Activated T-cell treated with anti-CD3 and anti-CD28 coated beads, Interleukin-2, amount 50 U/mL, for 24 hours (primary cell): ENCODE results near the gene TMEM9.

Source experiments
- DNase-seq: peaks from one replicate; pipeline ENCODE4 v3.0.0-alpha.2; 2020
- H3K27ac Mint-ChIP-seq: 2 replicates; pipeline ENCODE4 v1.8.0; 2020; ENCODE audit warnings: mild to moderate bottlenecking, mixed read lengths
- H3K27me3 Mint-ChIP-seq: 2 replicates; pipeline ENCODE4 v1.8.0; 2020; ENCODE audit warnings: mixed read lengths
- H3K36me3 Mint-ChIP-seq: 2 replicates; pipeline ENCODE4 v1.8.0; 2020; ENCODE audit warnings: low read depth, mixed read lengths
- H3K4me1 Mint-ChIP-seq: 2 replicates; pipeline ENCODE4 v1.8.0; 2020; ENCODE audit warnings: low read depth, mixed read lengths
- H3K4me3 Mint-ChIP-seq: 2 replicates; pipeline ENCODE4 v1.8.0; 2020; ENCODE audit warnings: mild to moderate bottlenecking, moderate library complexity, mixed read lengths
- H3K9me3 Mint-ChIP-seq: 2 replicates; pipeline ENCODE4 v1.8.0; 2020; ENCODE audit warnings: mixed read lengths

The TMEM9 gene

GRCh38 chr1:201181726-201182125, 27.5 kb upstream of the TMEM9 start:
- peaks cover 54% of the 10 kb centered on the region for H3K27me3 Mint-ChIP-seq
- no peaks in the 10 kb centered on the region for H3K9me3 Mint-ChIP-seq
- no peak overlapping the region for H3K4me3 Mint-ChIP-seq
- H3K27ac Mint-ChIP-seq: no peak overlapping the region
- no peak for DNase-seq
- peaks cover 2% of the 10 kb centered on the region for H3K4me1 Mint-ChIP-seq
- no peaks in the 10 kb centered on the region for H3K36me3 Mint-ChIP-seq

GRCh38 chr1:201181323-201181722, 27.0 kb upstream of the TMEM9 start:
- H3K27me3 Mint-ChIP-seq: peaks cover 55% of the 10 kb centered on the region
- DNase-seq: no peak
- H3K9me3 Mint-ChIP-seq: no peaks in the 10 kb centered on the region
- peaks cover 2% of the 10 kb centered on the region for H3K4me1 Mint-ChIP-seq
- no peak overlapping the region for H3K27ac Mint-ChIP-seq
- H3K36me3 Mint-ChIP-seq: no peaks in the 10 kb centered on the region
- no peak overlapping the region for H3K4me3 Mint-ChIP-seq

GRCh38 chr1:201180901-201181300, 26.6 kb upstream of the TMEM9 start:
- no peak overlapping the region for H3K4me3 Mint-ChIP-seq
- peaks cover 2% of the 10 kb centered on the region for H3K4me1 Mint-ChIP-seq
- H3K27ac Mint-ChIP-seq: no peak overlapping the region
- H3K27me3 Mint-ChIP-seq: peaks cover 57% of the 10 kb centered on the region
- no peak for DNase-seq
- H3K36me3 Mint-ChIP-seq: no peaks in the 10 kb centered on the region
- no peaks in the 10 kb centered on the region for H3K9me3 Mint-ChIP-seq

- Mint-ChIP-seq H3K4me3 (no peak overlapping the region), H3K27me3 (peaks cover 57% of the 10 kb centered on the region), H3K9me3 (no peaks in the 10 kb centered on the region), H3K4me1 (peaks cover 2% of the 10 kb centered on the region), H3K27ac (no peak overlapping the region), H3K36me3 (no peaks in the 10 kb centered on the region)
- no peak for DNase-seq
Observed at GRCh38 chr1:201180141-201180540, 25.9 kb upstream of the TMEM9 start.

- no peaks in the 10 kb centered on the region for H3K4me1 Mint-ChIP-seq
- H3K9me3 Mint-ChIP-seq: no peaks in the 10 kb centered on the region
- no peak overlapping the region for H3K27ac Mint-ChIP-seq
- DNase-seq: no peak
- no peaks in the 10 kb centered on the region for H3K36me3 Mint-ChIP-seq
- H3K27me3 Mint-ChIP-seq: peaks cover 47% of the 10 kb centered on the region
- H3K4me3 Mint-ChIP-seq: no peak overlapping the region
Observed at GRCh38 chr1:201178718-201179117, 24.4 kb upstream of the TMEM9 start.

- no peak overlapping the region for H3K4me3 Mint-ChIP-seq
- peaks cover 44% of the 10 kb centered on the region for H3K27me3 Mint-ChIP-seq
- no peak overlapping the region for H3K27ac Mint-ChIP-seq
Observed at GRCh38 chr1:201176940-201177339, 22.7 kb upstream of the TMEM9 start.

GRCh38 chr1:201175820-201176500, 21.7 kb upstream of the TMEM9 start:
- H3K27ac Mint-ChIP-seq: no peak overlapping the region
- peaks cover 39% of the 10 kb centered on the region for H3K27me3 Mint-ChIP-seq
- H3K4me3 Mint-ChIP-seq: no peak overlapping the region
- H3K4me1 Mint-ChIP-seq: peaks cover 17% of the 10 kb centered on the region
- no peak for DNase-seq
- no peaks in the 10 kb centered on the region for H3K9me3 Mint-ChIP-seq
- H3K36me3 Mint-ChIP-seq: no peaks in the 10 kb centered on the region

More at GRCh38 chr1:201176940-201177339, 22.7 kb upstream of the TMEM9 start:
- no peaks in the 10 kb centered on the region for H3K36me3 Mint-ChIP-seq
- peaks cover 9% of the 10 kb centered on the region for H3K4me1 Mint-ChIP-seq
- H3K9me3 Mint-ChIP-seq: no peaks in the 10 kb centered on the region
- no peak for DNase-seq

GRCh38 chr1:201173736-201174135, 19.5 kb upstream of the TMEM9 start:
- no peak for DNase-seq
- Mint-ChIP-seq H3K4me3 (no peak overlapping the region), H3K4me1 (peaks cover 27% of the 10 kb centered on the region), H3K9me3 (no peaks in the 10 kb centered on the region), H3K27me3 (peaks cover 20% of the 10 kb centered on the region), H3K36me3 (no peaks in the 10 kb centered on the region), H3K27ac (no peak overlapping the region)

- Mint-ChIP-seq H3K4me1 (peaks cover 27% of the 10 kb centered on the region), H3K36me3 (no peaks in the 10 kb centered on the region), H3K4me3 (no peak overlapping the region), H3K27ac (no peak overlapping the region), H3K27me3 (peaks cover 15% of the 10 kb centered on the region), H3K9me3 (no peaks in the 10 kb centered on the region)
- no peak for DNase-seq
Observed at GRCh38 chr1:201172999-201173610, 18.8 kb upstream of the TMEM9 start.

- Mint-ChIP-seq H3K9me3 (no peaks in the 10 kb centered on the region), H3K4me1 (peaks cover 27% of the 10 kb centered on the region), H3K27ac (no peak overlapping the region), H3K4me3 (no peak overlapping the region), H3K36me3 (no peaks in the 10 kb centered on the region), H3K27me3 (peaks cover 12% of the 10 kb centered on the region)
- DNase-seq: no peak
Observed at GRCh38 chr1:201172326-201172725, 18.1 kb upstream of the TMEM9 start.

- Mint-ChIP-seq H3K27ac (peak overlapping the region; percentile 93), H3K4me3 (peak overlapping the region; percentile 79)
- DNase-seq: peak; percentile 74
Observed at GRCh38 chr1:201171063-201172036, 17.1 kb upstream of the TMEM9 start.

GRCh38 chr1:201170533-201171062, 16.3 kb upstream of the TMEM9 start:
- Mint-ChIP-seq H3K9me3 (no peaks in the 10 kb centered on the region), H3K36me3 (no peaks in the 10 kb centered on the region), H3K4me3 (peak overlapping the region; percentile 79), H3K27me3 (peaks cover 9% of the 10 kb centered on the region), H3K4me1 (peaks cover 27% of the 10 kb centered on the region), H3K27ac (peak overlapping the region; percentile 93)
- peak; percentile 81 for DNase-seq

More at GRCh38 chr1:201171063-201172036, 17.1 kb upstream of the TMEM9 start:
- no peaks in the 10 kb centered on the region for H3K36me3 Mint-ChIP-seq
- peaks cover 12% of the 10 kb centered on the region for H3K27me3 Mint-ChIP-seq
- H3K4me1 Mint-ChIP-seq: peaks cover 27% of the 10 kb centered on the region
- no peaks in the 10 kb centered on the region for H3K9me3 Mint-ChIP-seq

- peak overlapping the region; percentile 79 for H3K4me3 Mint-ChIP-seq
- no peaks in the 10 kb centered on the region for H3K36me3 Mint-ChIP-seq
- peaks cover 9% of the 10 kb centered on the region for H3K27me3 Mint-ChIP-seq
- peak overlapping the region; percentile 93 for H3K27ac Mint-ChIP-seq
- H3K9me3 Mint-ChIP-seq: no peaks in the 10 kb centered on the region
- no peak for DNase-seq
- peaks cover 27% of the 10 kb centered on the region for H3K4me1 Mint-ChIP-seq
Observed at GRCh38 chr1:201169971-201170532, 15.8 kb upstream of the TMEM9 start.

GRCh38 chr1:201169203-201169602, 14.9 kb upstream of the TMEM9 start:
- no peak for DNase-seq
- Mint-ChIP-seq H3K27me3 (peaks cover 9% of the 10 kb centered on the region), H3K27ac (no peak overlapping the region), H3K4me1 (peaks cover 27% of the 10 kb centered on the region), H3K4me3 (no peak overlapping the region), H3K36me3 (no peaks in the 10 kb centered on the region), H3K9me3 (no peaks in the 10 kb centered on the region)
